ENCODE data around the gene LIN52. TPM values are rescaled to one million over a fixed set of nuclear protein-coding genes. Genes with fewer than 3 reads are reported as not detected.

The LIN52 gene
- total and polyA plus RNA-seq, 9 of the 15 experiments (the other 6 are each of a cell fraction or from before 2014, with no cell fraction given): 4.6 to 11.8 (median 9.2) TPM

GRCh38 chr14:74242021-74242779, 157.4 kb downstream of the LIN52 start:
- H3K27me3 ChIP-seq (ENCODE audit: control insufficient read depth in 2 of 2, insufficient read depth in 2 of 2, low read length in 2 of 2): peaks cover 27 to 74% of the 10 kb centered on the region in 2 experiments
- 3% methylated on average over 20 of the region's 28 CpGs for WGBS (ENCODE audit: insufficient coverage, low coverage, missing lambda C conversion rate)

More at GRCh38 chr14:74242021-74242779, 157.4 kb downstream of the LIN52 start:
- Histone ChIP-seq H4K20me1 (replicated peaks; ENCODE audit: control insufficient read depth, insufficient read depth, low read length) (no peaks in the 10 kb centered on the region), H3K9ac (ENCODE audit: insufficient read depth in 1 of 2, low read depth in 2 of 2, low read length in 2 of 2) (no peak overlapping the region), H3K79me2 (ENCODE audit: control insufficient read depth, insufficient read depth, low read length) (no peaks in the 10 kb centered on the region), H3K9me3 (replicated peaks; ENCODE audit: control insufficient read depth, insufficient read depth, low read depth, low read length) (no peaks in the 10 kb centered on the region), H3K4me3 (no peak overlapping the region), H3K9me1 (ENCODE audit: control insufficient read depth, insufficient read depth, low read length) (no peaks in the 10 kb centered on the region), H3K36me3 (ENCODE audit: control insufficient read depth, insufficient read depth, low read length) (no peaks in the 10 kb centered on the region), H3K27ac (ENCODE audit: extremely low read depth, low read depth, low read length) (no peak overlapping the region), H2AFZ (ENCODE audit: low read depth, low read length) (no peak overlapping the region), H3K4me2 (ENCODE audit: insufficient read depth, low read length) (no peak overlapping the region), H3K4me1 (replicated peaks in 1 of 2; ENCODE audit: control insufficient read depth in 2 of 2, insufficient read depth in 2 of 2, low read length in 2 of 2) (peaks cover 0 to 14% of the 10 kb centered on the region in 2 experiments; a peak in 2 of 5 replicates)
- ATAC-seq (no peak), FAIRE-seq (no peak), DNase-seq (ENCODE audit: extremely low read depth in 1 of 4, low spot score in 3 of 4) (no peak)
- ChIA-PET POLR2A (interaction anchor here (1.1 kb wide), 1 partner anchor 9 kb away, joined by 3 read pairs; no protein-coding TSS in a partner anchor), CTCF (ENCODE audit: low intra/inter-chr PET ratio) (no interaction called here)
- no TSS peak for BruUV-seq (replicated peaks)
- TF ChIP-seq SRSF9 (IDR thresholded peaks at IDR 0.05; ENCODE audit: borderline replicate concordance, low read depth, low read length) (no peak), RBM14 (IDR thresholded peaks at IDR 0.05; ENCODE audit: borderline replicate concordance, insufficient read depth, low read depth, low read length) (no peak), REST (IDR thresholded peaks at IDR 0.05; ENCODE audit: borderline replicate concordance) (no peak), REST (CRISPR knock-in tag; IDR thresholded peaks at IDR 0.05; ENCODE audit: low read depth) (no peak), CBX2 (IDR thresholded peaks at IDR 0.05; ENCODE audit: insufficient read depth, low read length, poor library complexity, severe bottlenecking) (peak; percentile 98), COPS2 (conservative IDR thresholded peaks at IDR 0.05) (no peak), KDM1A (IDR thresholded peaks at IDR 0.05) (no peak), JUN (IDR thresholded peaks at IDR 0.05; ENCODE audit: borderline replicate concordance, low read depth, low read length) (no peak), JUN (CRISPR knock-in tag; IDR thresholded peaks at IDR 0.05; ENCODE audit: borderline replicate concordance) (no peak), SAFB2 (IDR thresholded peaks at IDR 0.05; ENCODE audit: borderline replicate concordance, low read depth, low read length, severe bottlenecking) (no peak), CBX8 (IDR thresholded peaks at IDR 0.05; ENCODE audit: borderline replicate concordance, extremely low read depth, low read depth, low read length, poor library complexity, severe bottlenecking) (peak; percentile 69)
- in situ Hi-C loops (cut with MboI) (loop anchor here (5.0 kb wide), 1 partner anchor 125 kb away; no protein-coding TSS in a partner anchor), intact Hi-C loops (cut with micrococcal nuclease) (no loop called here)
